Type B pancreatic cell (in vitro differentiated cells): ENCODE results near the gene NRDC. TPM values are rescaled to one million over a fixed set of nuclear protein-coding genes. Genes with fewer than 3 reads are reported as not detected.
"Not testable (repeated sequence)": the region's sequence is repeated elsewhere in the genome, so short reads cannot be mapped to it uniquely, and the experiment has no call there.

Experiments
- DNase-seq: peaks from one replicate; pipeline ENCODE4 v3.0.0; 2021; ENCODE audit warnings: mixed read lengths; ENCODE audit not compliant: unreplicated experiment; ENCODE audit errors: extremely low spot score
- H3K27ac Mint-ChIP-seq: 2 replicates; pipeline ENCODE4 v1.8.0; 2021; ENCODE audit warnings: mild to moderate bottlenecking, mixed read lengths
- H3K27me3 Mint-ChIP-seq: 2 replicates; pipeline ENCODE4 v1.8.0; 2021; ENCODE audit warnings: mixed read lengths
- H3K36me3 Mint-ChIP-seq: 2 replicates; pipeline ENCODE4 v1.8.0; 2021; ENCODE audit warnings: mixed read lengths
- H3K4me1 Mint-ChIP-seq: one replicate; pipeline ENCODE4 v1.8.0; 2021; ENCODE audit warnings: mixed read lengths; ENCODE audit not compliant: unreplicated experiment
- H3K4me3 Mint-ChIP-seq: 2 replicates; pipeline ENCODE4 v1.8.0; 2021; ENCODE audit warnings: mild to moderate bottlenecking, mixed read lengths
- H3K9me3 Mint-ChIP-seq: 2 replicates; pipeline ENCODE4 v1.8.0; 2021; ENCODE audit warnings: mixed read lengths
- total RNA-seq: library from RNA; stranded (reverse); gene quantifications from 2 replicates; pipeline ENCODE4 v1.2.1, GENCODE V29; 2021; ENCODE audit warnings: low replicate concordance
- TF ChIP-seq, protein P1 (sequence below): fragments of 200-600 bp; sonication (generic); conservative IDR thresholded peaks from 2 replicates; pipeline ENCODE4 v1.5.0; 2021; ENCODE audit warnings: antibody characterized with exemption, mild to moderate bottlenecking

NRDC gene
- total RNA-seq, 1 donor from 2014 or later, result 134 TPM

DNA sequence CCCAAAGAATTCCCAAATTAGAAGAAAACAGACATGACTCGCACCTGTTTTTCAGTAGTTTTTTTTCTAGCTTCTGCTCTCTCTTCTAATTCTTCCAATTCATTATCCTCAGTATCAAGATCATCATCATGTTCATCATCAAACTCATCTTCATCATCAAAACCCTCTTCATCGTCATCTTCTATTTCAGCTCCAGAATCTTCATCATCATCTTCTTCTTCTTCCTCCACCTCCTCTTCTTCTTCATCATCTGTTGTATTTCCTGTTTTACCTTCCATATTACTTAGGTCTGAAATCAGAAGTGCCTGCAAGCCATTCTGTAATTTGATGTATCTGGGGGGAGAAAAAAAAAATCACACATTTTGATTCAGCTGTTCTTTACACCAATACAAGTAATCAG, 38.3 kb downstream of the NRDC start:
- H3K4me1 Mint-ChIP-seq, result peaks cover 10% of the 10 kb centered on the region
- no peaks in the 10 kb centered on the region for H3K9me3 Mint-ChIP-seq
- H3K27me3 Mint-ChIP-seq, result no peaks in the 10 kb centered on the region
- H3K27ac Mint-ChIP-seq, result no peak overlapping the region
- H3K4me3 Mint-ChIP-seq, result no peak overlapping the region
- DNase-seq, result no peak
- TF ChIP-seq, protein P1, sequence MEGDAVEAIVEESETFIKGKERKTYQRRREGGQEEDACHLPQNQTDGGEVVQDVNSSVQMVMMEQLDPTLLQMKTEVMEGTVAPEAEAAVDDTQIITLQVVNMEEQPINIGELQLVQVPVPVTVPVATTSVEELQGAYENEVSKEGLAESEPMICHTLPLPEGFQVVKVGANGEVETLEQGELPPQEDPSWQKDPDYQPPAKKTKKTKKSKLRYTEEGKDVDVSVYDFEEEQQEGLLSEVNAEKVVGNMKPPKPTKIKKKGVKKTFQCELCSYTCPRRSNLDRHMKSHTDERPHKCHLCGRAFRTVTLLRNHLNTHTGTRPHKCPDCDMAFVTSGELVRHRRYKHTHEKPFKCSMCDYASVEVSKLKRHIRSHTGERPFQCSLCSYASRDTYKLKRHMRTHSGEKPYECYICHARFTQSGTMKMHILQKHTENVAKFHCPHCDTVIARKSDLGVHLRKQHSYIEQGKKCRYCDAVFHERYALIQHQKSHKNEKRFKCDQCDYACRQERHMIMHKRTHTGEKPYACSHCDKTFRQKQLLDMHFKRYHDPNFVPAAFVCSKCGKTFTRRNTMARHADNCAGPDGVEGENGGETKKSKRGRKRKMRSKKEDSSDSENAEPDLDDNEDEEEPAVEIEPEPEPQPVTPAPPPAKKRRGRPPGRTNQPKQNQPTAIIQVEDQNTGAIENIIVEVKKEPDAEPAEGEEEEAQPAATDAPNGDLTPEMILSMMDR, result no peak
- H3K36me3 Mint-ChIP-seq, result peaks cover 16% of the 10 kb centered on the region

DNA sequence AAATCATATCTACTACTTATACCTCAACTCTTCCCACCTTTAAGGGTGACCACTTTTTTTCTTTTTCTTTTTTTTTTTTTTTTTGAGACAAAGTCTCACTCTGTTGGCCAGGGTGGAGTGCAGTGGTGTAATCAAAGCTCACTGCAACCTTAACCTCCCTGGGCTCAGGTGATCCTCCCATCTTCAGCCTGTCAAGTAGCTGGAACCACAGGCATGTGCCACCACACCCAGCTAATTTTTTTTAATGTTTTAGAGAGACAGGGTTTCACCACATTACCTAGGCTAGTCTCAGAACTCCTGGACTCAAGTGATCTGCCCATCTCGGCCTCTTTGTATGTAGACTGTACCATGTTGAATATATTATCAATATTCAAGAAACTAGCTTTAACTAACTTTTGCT, 39.4 kb downstream of the NRDC start:
- Mint-ChIP-seq H3K4me3 (no peak overlapping the region), H3K4me1 (peaks cover 8% of the 10 kb centered on the region), H3K9me3 (no peaks in the 10 kb centered on the region), H3K27me3 (no peaks in the 10 kb centered on the region), H3K36me3 (peaks cover 16% of the 10 kb centered on the region), H3K27ac (no peak overlapping the region)
- DNase-seq, result no peak
- TF ChIP-seq, protein P1, result no peak

DNA sequence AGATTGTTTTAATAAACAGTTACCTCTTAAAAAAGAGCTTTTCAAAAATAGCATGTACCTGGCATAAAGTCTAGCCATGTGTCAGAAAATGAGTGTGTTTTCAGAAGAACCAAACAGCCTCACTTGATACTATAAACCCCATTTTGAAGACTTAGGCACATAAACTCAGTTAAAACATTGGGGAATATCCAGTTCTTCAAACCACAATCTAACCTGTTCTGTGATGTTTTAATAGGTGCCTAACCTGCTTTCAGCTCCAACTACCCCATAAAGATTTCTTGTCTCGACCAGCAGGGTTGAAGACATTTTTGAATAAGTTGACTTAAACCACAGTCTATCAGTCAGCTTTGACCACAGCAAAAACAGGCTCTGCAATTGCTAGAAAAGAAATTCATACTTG, 41.3 kb downstream of the NRDC start:
- H3K27me3 Mint-ChIP-seq, result no peaks in the 10 kb centered on the region
- no peak overlapping the region for H3K27ac Mint-ChIP-seq
- TF ChIP-seq, protein P1, result no peak
- no peak for DNase-seq
- H3K36me3 Mint-ChIP-seq, result peaks cover 19% of the 10 kb centered on the region
- no peaks in the 10 kb centered on the region for H3K4me1 Mint-ChIP-seq
- H3K4me3 Mint-ChIP-seq, result no peak overlapping the region
- no peaks in the 10 kb centered on the region for H3K9me3 Mint-ChIP-seq

DNA sequence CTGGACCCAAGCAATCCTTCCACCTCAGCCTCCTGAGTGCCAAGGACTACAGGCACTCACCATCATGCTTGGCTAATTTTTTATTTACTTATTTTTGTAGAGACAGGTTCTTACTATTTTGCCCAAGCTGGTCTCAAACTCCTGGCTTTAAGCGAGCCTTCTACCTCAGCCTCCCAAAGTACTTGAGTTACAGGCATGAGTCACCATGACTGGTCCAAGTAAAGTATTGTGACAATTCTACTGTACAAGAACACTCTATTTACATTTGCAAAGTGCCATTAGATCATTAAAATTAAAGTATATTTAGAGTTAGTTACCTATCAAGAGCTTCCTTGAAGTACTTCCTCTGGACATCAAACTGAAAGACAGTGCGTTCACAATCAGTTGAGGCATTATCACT, 44.8 kb downstream of the NRDC start:
- TF ChIP-seq, protein P1, result no peak
- no peaks in the 10 kb centered on the region for H3K4me1 Mint-ChIP-seq
- H3K36me3 Mint-ChIP-seq, result peaks cover 20% of the 10 kb centered on the region
- H3K27ac Mint-ChIP-seq, result no peak overlapping the region
- no peaks in the 10 kb centered on the region for H3K27me3 Mint-ChIP-seq
- H3K9me3 Mint-ChIP-seq, result no peaks in the 10 kb centered on the region
- DNase-seq, result no peak
- no peak overlapping the region for H3K4me3 Mint-ChIP-seq

DNA sequence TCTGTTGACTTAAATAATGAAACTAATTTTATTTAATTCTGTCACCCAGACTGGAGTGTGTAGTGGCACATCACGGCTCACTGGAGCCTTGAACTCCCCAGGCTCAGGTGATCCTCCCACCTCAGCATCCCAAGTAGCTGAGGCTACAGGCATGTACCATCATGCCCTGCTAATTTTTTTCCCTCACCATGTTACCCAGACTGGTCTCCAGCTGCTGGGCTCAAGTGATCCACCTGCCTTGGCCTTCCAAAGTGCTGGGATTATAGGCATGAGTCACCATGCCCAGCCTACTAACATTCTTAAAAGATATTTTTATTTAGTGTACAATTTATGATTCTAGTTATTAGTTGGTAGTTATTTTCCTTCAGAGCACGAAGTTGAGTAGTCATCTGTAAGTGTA, 49.5 kb downstream of the NRDC start:
- DNase-seq, result no peak
- Mint-ChIP-seq H3K4me1 (no peaks in the 10 kb centered on the region), H3K27me3 (no peaks in the 10 kb centered on the region), H3K9me3 (no peaks in the 10 kb centered on the region), H3K4me3 (no peak overlapping the region), H3K36me3 (peaks cover 22% of the 10 kb centered on the region), H3K27ac (no peak overlapping the region)
- TF ChIP-seq, protein P1, result no peak

DNA sequence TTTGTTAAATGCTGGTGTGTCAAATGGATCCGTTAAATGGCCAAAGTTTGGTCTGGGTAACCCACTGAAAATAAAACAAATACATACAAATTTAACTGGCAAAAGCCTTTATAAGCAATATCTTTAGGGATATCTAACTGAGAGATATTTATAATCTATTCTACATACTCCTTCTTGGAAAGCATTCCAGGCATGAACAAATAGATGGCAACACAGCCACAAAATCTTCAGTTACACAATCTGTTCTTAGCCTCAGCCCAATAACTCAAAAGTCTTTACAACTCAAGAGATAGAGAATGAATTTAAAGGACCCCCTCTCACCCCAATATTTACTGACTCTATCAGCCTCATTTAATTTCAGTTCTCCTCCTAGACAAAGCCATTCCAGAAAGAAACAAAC, 58.7 kb downstream of the NRDC start:
- TF ChIP-seq, protein P1, result no peak
- Mint-ChIP-seq H3K4me1 (no peaks in the 10 kb centered on the region), H3K9me3 (no peaks in the 10 kb centered on the region), H3K27me3 (no peaks in the 10 kb centered on the region), H3K36me3 (peaks cover 11% of the 10 kb centered on the region), H3K4me3 (no peak overlapping the region), H3K27ac (no peak overlapping the region)
- DNase-seq, result no peak

DNA sequence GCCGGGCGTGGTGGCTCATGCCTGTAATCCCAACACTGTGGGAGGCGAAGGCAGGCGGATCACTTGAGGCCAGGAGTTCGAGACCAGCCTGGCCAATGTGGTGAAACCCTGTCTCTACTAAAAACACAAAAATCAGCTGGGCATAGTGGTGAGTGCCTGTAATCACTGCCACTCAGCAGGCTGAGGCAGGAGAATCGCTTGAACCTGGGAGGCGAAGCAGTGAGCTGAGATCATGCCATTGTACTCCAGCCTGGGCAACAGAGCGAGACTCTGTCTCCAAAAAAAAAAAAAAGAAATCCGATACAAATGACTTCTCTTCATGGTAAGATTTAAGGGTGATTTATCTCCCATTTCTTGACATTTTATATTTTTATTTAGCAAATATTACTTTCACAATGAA, 59.5 kb downstream of the NRDC start:
- not testable (repeated sequence) for DNase-seq, H3K4me3 Mint-ChIP-seq, H3K9me3 Mint-ChIP-seq, H3K27me3 Mint-ChIP-seq, H3K4me1 Mint-ChIP-seq, H3K27ac Mint-ChIP-seq
- H3K36me3 Mint-ChIP-seq, result peaks cover 13% of the 10 kb centered on the region
